HG02588 (cell line): ENCODE measurements around the gene MEOX1.

Experiments used
- ATAC-seq: cut with Tn5 transposase; IDR thresholded peaks from one replicate; pipeline ENCODE4 v1.9.1; 2021; ENCODE audit warnings: mild to moderate bottlenecking, moderate library complexity; ENCODE audit not compliant: unreplicated experiment

Gene MEOX1

GRCh38 chr17:43659823-43660617 lies 1.7 kb downstream of the MEOX1 start:
- no peak for ATAC-seq

GRCh38 chr17:43658900-43659299 lies 2.8 kb downstream of the MEOX1 start:
- ATAC-seq: no peak

GRCh38 chr17:43655693-43656255 lies 5.9 kb downstream of the MEOX1 start:
- no peak for ATAC-seq

GRCh38 chr17:43652124-43652480 lies 9.6 kb downstream of the MEOX1 start:
- ATAC-seq: no peak

DNA sequence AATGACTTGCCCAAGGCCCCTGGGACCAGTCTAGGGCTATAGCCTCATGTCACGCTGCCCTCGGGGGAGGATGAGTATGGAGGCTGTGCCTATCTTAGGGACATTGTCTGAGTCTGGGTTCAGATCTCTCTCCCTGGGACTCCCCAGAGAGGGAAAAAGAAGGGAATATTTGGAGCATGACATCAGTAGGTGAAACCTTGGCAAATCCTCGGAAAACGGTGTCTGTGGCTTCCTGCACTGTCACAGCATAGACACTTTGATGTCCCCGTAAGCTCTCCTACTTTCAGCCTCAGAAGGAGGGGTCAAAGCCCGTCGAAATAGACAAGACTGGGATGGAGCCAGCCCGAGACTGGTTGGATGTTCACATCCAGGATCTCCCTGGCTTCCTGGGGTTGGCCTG lies 11.3 kb downstream of the MEOX1 start:
- no peak for ATAC-seq

DNA sequence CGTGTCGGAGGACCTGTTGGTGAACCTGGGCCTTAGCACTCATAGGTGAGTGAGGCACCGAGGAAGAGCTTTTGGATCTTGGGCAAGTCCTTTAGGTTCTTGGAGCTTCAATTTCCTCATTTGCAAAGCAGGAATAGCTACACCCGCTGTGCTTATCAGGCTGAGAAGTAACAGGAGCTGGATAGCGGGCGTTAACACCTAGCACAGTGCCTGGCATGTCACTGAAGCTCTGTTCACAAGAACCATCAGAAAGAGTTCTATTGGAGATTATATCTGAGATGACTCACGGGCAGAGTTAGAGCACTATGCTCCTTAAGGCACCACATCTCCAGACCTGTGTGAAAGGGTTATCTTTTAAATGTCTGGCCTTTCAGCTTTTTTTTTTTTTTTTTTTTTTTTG lies 12.8 kb downstream of the MEOX1 start:
- ATAC-seq: no peak

- no peak for ATAC-seq
Observed at GRCh38 chr17:43645765-43646481, 15.8 kb downstream of the MEOX1 start.

GRCh38 chr17:43645450-43645764 lies 16.3 kb downstream of the MEOX1 start:
- ATAC-seq: no peak

DNA sequence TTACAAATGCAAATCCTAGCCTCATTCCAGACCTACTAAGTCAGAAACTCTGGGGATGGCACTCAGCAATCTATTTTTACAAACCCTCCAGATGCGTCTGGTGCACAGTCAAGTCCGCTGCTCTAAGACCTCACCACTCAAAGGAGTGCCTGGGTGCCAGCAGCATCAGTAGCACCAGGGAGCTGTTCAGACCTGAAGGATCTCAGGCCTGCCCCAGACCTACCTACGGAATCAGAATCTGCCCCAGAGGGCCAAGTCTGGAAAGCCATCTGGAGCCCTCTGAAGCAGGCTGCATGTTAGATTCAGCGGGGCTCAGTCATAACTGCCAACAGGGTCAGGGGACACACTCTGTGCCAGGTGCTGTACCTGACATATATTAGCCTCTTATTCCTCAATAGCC lies 17.6 kb downstream of the MEOX1 start:
- no peak for ATAC-seq

GRCh38 chr17:43641416-43641815 lies 20.3 kb downstream of the MEOX1 start:
- no peak for ATAC-seq

DNA sequence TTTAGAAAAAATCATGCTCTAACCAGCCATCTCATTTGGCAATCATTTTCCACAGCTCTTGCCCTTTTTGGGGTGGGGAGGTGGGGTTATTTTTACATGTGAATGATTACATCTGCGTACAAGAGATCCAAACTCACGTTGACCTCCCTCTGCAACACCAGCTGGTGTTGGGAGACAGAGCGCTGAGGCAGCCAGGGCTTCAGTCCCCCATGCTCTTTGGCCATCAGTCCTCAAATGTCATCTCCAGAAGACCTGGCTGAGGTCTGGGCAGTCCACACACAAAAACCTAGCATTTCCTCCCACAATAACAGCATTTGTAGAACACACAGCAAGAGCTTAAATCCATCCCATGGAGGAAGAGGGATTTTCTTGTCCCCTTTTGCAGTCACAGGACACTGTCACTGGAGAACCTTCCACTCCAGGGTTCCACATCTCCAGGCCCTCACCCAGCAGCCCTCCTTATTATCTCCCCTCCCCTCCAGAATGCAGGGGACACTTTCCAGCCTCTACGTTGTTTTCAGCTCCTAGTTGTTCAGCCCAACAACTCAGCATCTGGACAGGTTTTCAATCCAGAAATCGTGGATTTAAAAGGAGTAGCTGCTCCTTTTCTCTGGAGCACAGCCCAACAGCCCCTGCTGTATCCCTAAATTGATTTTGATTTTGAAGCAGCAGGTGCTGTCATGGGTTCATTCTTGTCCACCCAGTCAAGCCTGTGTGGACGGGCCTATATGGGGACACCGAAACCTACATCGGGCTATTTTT lies 21.1 kb downstream of the MEOX1 start:
- ATAC-seq: no peak

GRCh38 chr17:43637563-43638323 lies 24.0 kb downstream of the MEOX1 start:
- ATAC-seq: no peak

- ATAC-seq: no peak
Observed at GRCh38 chr17:43636426-43636825, 25.3 kb downstream of the MEOX1 start.

DNA sequence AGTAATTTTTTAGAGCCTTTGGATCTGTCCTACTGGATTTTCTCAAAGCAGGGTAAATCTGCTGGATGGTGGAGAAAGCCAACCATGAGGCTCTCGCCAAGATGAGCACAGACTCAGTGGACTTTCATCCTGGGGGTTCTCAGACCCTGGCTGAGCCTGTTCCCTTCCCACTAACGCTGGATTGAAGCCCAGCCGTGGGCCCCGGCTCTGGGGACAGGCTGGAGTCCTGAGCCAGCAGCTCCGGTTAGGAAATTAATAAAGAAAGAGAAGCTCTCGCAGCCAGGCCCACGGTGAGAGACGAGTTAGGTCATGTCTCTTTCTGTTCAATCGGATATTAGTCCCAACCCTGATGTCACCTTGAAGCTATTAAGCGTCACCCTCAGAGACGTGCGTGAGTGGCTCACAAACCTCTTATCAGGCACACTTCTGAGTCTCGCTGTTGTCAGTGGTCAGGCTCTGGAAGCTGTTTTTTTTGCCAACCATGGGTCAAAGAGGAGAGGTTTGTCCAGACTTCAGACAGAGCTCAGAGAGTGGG lies 27.1 kb downstream of the MEOX1 start:
- ATAC-seq: no peak

- no peak for ATAC-seq
Observed at GRCh38 chr17:43632221-43632620, 29.5 kb downstream of the MEOX1 start.

DNA sequence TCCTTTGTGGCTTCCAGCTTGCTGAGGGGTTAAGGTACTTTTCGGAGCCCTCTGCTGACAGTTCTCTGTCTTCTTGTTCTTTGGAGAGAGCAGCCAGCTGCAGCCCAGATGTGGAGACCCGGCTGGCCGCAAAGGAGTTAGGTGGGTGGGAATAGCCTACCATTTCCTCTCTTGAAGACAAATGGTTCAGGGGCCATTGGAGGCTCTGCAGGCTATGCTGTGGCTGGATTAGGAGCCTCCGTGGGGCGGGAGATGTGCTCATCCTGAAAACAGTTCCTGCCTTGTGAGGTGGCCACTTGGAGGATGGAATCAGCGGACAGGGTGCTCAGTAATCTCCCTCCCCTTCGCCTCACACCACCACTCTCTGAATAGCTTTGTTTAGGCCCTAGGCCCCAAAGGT lies 30.3 kb downstream of the MEOX1 start:
- no peak for ATAC-seq

GRCh38 chr17:43628089-43628650 lies 33.6 kb downstream of the MEOX1 start:
- ATAC-seq: no peak

DNA sequence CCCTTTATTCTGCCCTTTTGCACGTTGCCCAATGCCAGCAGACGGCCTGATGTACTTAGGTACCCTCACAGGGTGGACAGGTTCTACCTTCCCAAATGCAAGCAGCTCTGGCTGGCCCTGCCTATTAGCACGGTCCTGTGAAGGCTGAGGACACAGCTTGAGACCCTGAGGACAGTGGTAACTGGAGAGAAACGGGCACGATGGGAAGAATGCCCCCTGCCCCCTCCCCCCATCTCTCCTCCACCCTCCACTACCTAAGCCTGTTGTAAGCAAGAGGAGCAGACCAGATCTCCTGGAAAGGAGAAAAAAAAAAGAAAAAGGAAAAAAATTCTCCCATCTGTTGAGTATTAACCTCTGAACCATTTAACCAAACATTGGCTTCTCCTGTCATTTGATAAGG lies 34.1 kb downstream of the MEOX1 start:
- ATAC-seq: no peak

DNA sequence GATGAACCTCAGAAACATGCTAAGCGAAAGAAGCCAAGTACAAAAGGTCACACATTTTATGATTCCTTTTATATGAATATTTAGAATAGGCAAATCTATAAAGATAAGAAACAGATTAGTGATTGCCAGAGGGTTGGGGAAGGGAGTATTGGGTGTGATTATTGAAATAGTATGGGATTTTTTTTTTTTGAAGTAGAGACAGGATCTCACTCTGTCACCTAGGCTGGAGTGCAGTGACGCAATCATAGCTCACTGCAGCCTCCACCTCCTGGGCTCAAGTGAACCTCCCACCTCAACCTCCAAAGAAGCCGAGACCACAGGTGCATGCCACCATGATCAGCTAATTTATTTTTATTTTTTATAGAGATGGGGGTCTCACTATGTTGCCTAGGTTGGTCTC lies 35.7 kb downstream of the MEOX1 start:
- ATAC-seq: no peak

GRCh38 chr17:43625606-43626005 lies 36.1 kb downstream of the MEOX1 start:
- no peak for ATAC-seq
